Measurements from ENCODE around the gene EEFSEC.

DNA sequence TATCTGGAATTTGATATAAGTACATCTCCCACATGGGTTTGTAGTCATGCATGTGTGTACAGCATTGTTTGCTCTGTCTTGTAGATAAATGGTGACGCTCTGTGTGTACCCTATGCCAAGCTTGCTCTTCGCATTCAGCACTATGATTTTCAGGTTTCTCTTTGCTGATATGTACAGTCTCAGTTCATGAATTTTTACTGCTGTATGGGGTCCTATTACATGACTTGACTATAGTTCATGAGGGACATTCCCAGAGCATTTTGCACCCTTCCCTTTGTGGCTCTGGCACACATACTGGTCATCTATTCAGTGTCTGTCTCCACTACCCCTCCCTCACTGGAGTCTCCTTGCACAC lies 132.7 kb downstream of the EEFSEC start:
- TF ChIP-seq, protein P1, sequence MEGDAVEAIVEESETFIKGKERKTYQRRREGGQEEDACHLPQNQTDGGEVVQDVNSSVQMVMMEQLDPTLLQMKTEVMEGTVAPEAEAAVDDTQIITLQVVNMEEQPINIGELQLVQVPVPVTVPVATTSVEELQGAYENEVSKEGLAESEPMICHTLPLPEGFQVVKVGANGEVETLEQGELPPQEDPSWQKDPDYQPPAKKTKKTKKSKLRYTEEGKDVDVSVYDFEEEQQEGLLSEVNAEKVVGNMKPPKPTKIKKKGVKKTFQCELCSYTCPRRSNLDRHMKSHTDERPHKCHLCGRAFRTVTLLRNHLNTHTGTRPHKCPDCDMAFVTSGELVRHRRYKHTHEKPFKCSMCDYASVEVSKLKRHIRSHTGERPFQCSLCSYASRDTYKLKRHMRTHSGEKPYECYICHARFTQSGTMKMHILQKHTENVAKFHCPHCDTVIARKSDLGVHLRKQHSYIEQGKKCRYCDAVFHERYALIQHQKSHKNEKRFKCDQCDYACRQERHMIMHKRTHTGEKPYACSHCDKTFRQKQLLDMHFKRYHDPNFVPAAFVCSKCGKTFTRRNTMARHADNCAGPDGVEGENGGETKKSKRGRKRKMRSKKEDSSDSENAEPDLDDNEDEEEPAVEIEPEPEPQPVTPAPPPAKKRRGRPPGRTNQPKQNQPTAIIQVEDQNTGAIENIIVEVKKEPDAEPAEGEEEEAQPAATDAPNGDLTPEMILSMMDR (conservative IDR thresholded peaks at IDR 0.05; ENCODE audit: low read depth, low read length): no peak
- TF ChIP-seq MAFK (IDR thresholded peaks at IDR 0.05; ENCODE audit: low read depth, low read length) (no peak), POLR2A (IDR thresholded peaks at IDR 0.05; ENCODE audit: low read depth, low read length) (no peak), CEBPB (IDR thresholded peaks at IDR 0.05; ENCODE audit: low read depth, low read length) (no peak)
